Stimulated activated CD4-positive, alpha-beta T cell treated with anti-CD3 and anti-CD28 coated beads, Interleukin-2, amount 100 ng/mL, for 24 hours (primary cell): Measurements from ENCODE around the gene CLIP1.
A peak's percentile ranks its signal among the peaks of the same experiment; 100 is the strongest.

Experiments
- DNase-seq, 2 donors: peaks; one replicate each; pipeline ENCODE4 v3.0.0-alpha.2; 2020

CLIP1 gene

DNA sequence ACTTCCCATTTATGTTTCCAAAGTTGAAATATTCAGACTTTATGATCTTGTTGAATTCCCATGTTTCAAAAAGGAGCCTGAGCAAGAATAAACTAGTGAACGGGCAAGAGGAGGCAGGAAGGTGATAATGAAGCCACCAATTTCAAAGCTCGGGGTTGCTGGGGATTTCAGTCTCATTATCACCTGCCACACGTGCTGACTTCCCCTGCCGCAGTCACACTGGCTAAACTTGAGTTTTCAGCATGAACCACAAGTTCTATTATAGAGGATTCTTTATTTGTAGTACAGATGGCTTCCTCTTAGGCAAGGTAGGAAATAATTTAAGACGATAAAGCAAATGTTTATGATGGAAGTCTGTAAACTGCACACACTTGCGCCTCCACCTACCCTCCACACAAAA, 178.5 kb downstream of the CLIP1 start:
- DNase-seq = no peak

DNA sequence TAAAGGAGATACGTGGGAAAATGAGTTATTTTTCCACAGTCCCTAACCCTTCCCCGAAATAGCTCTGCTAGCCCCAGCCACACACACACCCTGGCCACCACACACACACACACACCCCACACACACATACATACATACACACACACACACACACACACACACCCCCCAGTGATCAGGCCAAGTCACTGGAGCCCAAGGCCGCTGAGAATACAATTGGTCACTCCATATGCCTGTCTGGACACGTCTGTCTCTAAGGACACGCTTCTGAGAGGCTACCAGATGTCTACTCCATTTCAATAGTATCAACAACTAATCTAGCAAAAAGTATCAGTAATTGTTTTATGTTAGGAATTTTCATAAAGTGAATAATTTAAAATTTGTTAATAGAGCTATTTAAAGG, 183.6 kb downstream of the CLIP1 start:
- no peak for DNase-seq

DNA sequence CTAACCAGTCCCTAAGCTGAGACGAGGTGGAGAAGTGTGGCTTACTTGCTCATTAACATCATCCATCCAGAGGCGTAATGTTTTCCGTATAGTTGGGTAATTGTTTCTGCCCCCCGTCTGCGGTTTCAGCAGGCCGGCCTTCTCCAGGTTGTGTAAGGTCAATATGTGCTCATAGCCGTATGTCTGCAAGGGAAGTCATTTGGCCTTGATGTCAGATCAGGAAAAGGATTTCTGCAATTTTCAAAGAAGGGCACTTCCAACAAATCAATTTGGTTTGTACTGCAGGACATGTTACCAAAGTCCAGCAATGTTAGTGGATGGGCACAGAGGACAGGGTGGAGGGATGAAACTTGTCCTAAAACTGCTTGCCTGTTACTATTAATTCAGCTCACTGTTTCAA, 186.7 kb downstream of the CLIP1 start:
- no peak for DNase-seq

DNA sequence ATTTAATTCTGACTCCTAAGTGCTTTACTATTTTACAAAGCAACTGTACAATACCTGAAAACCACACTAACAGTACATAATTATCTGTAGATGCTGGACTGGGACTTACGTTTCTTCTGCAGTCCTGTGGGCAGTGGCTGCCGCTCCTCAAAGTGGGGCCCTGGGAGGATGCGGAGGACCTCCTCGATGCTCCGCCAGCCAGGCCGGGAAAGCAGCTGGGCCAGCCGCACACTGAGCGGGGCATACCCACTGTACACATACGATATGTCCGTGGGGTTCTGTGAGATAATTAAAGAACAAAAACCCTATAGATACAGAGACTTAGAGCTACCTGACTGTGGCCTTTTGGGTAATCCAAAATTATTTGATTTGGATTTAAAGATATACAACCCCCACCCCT, 189.8 kb downstream of the CLIP1 start:
- no peak for DNase-seq

DNA sequence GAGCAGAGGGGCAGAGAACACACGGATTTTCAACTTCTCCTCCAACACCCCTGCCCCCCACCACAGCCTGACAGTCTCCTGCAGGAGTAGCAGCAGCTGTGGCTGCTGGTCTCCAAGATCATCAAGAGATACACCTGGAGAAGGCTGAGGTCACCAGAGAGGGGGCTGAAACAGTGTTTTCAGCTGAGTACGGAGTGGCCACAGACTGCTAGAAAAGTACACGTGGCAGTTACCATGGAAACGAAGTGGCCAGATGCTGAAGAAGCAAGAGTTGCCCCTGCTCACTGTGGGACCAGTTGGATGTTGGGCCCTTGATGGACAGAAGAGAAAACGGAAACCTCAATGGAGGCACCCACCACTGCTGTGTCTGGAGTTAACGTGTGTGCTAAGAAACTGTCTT, 191.7 kb downstream of the CLIP1 start:
- DNase-seq = no peak

DNA sequence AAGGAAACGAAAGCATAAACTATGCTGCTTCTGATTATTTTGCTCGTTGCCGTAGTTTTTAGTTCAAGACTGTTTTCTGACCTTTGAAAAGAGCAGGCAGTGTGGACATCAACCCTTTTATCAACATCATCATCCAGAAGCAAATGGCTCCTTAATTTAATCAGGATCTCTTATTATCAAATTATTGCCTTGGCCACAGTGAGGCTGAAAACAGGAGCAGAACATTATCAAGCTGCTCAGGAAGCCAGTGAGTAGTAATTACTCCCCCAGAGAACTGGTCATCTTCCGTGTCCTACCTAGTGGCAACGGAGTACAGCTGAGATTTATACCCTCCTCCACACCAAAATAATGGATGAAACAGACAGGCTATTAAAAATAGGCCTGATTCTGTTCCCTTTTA, 194.4 kb downstream of the CLIP1 start:
- DNase-seq = no peak

DNA sequence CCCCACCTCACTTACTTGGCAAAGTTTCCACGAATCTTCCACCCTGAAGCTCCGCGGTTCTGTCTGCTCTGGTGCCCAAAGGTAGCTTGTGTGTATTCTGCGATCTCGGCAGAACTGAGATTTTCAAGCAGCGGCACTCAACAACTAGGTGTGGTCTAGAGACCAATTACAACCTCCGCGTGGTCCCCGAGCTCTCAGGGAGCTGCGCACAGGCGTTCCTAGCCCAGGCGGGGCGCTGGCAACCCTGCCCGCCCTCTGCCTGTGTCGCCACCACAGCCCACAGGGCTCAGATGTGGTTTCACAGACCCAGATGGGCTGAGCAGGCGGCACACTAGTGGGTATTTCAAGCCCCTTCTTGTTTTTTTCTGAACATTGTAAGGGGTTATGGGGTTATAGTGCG, 195.1 kb downstream of the CLIP1 start:
- DNase-seq = peak; percentile 22 to 23

DNA sequence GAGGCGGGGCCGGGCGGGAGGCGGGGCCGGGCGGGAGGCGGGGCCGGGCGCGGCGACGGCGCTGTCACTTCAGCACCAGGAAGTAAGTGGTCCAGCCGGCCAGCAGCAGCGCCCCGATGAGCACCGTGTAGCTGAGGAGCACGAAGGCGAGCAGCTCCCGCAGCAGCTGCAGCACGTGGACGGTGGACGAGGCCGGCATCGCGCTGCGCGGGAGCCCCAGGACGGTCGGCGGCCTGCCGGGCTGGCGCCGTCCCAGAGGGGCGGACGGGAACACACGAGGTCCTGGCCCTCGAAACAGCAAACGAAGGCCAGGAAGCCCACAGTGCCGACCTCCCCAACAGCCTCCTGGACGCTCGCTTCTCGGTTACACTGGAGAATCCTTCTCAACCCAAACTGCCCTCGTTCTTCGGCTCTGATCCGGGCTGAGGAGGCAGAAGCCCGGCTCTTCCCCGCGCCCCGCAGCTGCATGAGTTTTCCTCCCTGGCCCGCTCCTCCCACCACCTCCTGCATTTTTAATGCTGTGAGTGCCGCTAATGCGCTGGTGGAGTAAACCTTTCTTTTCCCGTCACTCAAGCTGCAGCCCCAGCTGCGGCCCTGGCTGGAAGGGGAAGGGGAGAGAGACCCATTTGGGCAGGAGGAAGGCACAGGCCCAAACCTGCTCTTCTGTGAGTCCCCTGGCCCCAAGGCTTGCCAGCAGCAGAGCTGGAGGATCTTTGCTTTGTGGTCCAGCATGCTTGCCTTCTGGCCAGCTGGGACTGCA, 195.9 kb downstream of the CLIP1 start:
- no peak for DNase-seq

DNA sequence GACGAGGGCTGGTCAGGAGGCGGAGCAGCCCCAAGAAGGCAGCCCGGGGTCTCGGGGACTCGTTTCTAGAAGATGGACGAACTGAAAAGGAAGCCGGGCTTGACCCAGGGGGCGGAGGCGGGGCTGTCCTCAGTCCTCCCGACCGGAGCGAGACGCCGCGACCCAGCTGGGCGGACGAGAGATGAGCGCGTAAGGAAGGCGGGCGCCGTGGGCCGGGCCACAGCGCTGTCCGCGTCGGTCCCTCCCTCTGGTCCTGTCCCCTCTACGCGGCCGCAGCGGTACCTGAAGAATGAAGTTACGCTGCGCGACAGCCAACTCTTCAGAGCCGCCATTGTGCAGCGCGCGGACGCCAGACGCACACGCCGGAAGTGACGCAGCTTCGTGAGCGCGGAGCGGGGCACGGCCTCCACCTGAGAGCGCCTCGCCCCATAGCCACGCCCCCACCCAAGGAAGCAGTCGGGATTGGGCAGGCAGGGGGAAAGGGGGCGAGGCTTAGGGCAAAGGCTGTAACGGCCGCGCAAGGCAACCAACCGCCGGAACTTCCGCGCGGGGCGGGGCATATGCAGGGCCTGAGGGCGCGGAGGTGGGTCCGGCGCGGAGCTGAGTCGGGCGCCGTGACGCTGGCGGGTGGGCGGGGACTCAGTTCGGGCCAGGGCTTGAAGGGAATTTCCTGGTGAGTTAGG, 196.6 kb downstream of the CLIP1 start, which contains the start of gene DIABLO:
Gene DIABLO (minus strand): TSS at position 370 of the 683 bp plus-strand sequence. CDS start 38 bp downstream, at position 332.
- peak; percentile 100 for DNase-seq
